ENCODE data around the gene GP5.

The GP5 gene

DNA sequence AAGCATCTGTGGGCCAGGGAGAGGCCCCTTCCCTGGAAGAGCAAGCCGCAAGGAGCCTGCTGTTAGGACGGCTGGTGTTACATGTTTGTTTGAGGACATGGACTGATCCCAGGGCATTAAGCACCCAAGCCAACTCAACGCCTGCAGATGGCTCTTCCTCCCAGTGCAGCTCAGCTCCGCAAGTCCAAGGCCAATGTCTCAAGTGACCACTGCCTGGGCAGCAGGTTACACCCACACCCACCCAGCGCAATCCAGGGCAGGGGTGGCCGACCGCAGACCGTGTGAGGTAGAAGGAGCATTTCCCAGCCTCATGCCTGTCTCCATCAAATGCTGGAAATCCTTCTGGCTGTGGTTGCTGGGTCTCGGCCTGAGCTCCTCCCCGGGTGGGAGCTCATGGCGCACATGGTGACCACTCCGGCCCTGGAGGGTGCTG lies 14.5 kb downstream of the GP5 start:
- DNase-seq (ENCODE audit: low read depth): no peak
- TF ChIP-seq, protein P1, sequence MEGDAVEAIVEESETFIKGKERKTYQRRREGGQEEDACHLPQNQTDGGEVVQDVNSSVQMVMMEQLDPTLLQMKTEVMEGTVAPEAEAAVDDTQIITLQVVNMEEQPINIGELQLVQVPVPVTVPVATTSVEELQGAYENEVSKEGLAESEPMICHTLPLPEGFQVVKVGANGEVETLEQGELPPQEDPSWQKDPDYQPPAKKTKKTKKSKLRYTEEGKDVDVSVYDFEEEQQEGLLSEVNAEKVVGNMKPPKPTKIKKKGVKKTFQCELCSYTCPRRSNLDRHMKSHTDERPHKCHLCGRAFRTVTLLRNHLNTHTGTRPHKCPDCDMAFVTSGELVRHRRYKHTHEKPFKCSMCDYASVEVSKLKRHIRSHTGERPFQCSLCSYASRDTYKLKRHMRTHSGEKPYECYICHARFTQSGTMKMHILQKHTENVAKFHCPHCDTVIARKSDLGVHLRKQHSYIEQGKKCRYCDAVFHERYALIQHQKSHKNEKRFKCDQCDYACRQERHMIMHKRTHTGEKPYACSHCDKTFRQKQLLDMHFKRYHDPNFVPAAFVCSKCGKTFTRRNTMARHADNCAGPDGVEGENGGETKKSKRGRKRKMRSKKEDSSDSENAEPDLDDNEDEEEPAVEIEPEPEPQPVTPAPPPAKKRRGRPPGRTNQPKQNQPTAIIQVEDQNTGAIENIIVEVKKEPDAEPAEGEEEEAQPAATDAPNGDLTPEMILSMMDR (IDR thresholded peaks at IDR 0.05; ENCODE audit: insufficient read depth, low read depth, low read length, missing control alignments): no peak
- H3K4me3 ChIP-seq (ENCODE audit: low read depth, low read length): no peak overlapping the region

DNA sequence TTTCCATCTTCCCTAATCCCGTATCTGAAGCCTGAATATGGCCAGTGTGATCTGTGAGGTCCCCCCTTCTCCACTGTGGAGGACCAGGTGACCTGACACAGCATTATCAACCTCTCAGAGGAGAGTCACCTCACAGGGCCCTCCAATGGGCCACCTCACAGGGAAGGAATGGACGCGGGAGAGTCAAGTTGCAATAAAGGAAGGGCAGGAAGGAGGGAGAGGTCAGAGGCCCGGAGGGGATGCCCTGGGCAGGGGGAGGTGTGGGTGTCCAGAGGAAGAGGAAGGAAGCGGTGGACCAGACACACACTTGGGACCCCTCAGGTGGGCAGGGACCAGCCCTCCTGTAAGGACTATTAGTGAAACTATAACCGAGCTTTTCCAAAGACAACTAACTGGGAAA lies 14.9 kb downstream of the GP5 start:
- H3K4me3 ChIP-seq (ENCODE audit: low read depth, low read length): no peak overlapping the region
- no peak for DNase-seq (ENCODE audit: low read depth)
- TF ChIP-seq, protein P1 (IDR thresholded peaks at IDR 0.05; ENCODE audit: insufficient read depth, low read depth, low read length, missing control alignments): no peak

DNA sequence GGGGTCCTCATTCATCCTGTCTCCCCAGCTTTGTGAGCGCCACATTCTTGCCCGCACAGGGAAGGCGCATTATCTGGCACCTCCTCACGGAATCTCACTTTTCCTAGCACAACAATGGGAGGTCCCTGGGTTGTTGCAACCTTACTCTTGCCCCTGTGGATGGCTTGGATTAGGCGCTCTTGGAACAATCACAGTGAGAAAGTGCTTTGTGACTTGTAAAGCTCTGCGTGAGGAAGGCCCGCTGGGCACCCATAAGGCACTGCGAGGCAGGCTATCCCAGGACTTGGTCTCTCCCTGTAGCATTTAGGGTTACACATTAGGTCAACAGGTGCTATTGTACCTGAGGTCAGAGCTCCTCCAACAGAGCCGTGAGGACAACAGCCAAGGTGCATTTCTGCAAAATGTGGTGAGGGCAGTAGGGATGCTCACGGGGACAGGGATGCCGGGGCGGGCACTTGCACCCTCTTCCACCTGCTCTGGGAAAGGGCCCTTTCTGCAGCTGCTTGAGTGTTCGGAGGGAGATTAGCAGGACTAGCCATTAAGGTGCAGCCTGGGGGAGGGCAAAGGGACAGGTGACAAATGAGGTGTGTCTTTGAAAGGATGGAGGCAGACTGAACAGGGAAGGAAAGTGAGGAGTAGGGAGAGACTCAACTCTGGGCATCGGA lies 15.7 kb downstream of the GP5 start:
- no peak overlapping the region for H3K4me3 ChIP-seq (ENCODE audit: low read depth, low read length)
- no peak for DNase-seq (ENCODE audit: low read depth)
- TF ChIP-seq, protein P1 (IDR thresholded peaks at IDR 0.05; ENCODE audit: insufficient read depth, low read depth, low read length, missing control alignments): no peak

DNA sequence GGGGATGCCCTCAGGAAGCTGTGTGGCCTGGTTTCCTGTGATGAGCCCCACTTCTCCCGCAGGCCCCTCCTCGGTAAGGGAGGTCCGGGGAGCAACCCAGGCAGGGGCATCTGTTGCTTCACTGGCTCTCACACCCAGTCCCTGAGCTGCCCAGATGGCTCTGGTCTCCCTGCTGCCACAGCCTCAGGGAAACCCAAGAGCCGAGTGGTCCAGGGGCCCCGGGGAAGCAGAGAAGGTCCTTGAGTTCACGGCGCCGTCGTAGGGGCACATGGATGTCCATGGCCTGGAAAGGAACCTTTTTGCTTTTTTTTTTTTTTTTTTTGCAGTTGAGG lies 16.2 kb downstream of the GP5 start:
- H3K4me3 ChIP-seq (ENCODE audit: low read depth, low read length): no peak overlapping the region
- no peak for DNase-seq (ENCODE audit: low read depth)
- TF ChIP-seq, protein P1 (IDR thresholded peaks at IDR 0.05; ENCODE audit: insufficient read depth, low read depth, low read length, missing control alignments): no peak

DNA sequence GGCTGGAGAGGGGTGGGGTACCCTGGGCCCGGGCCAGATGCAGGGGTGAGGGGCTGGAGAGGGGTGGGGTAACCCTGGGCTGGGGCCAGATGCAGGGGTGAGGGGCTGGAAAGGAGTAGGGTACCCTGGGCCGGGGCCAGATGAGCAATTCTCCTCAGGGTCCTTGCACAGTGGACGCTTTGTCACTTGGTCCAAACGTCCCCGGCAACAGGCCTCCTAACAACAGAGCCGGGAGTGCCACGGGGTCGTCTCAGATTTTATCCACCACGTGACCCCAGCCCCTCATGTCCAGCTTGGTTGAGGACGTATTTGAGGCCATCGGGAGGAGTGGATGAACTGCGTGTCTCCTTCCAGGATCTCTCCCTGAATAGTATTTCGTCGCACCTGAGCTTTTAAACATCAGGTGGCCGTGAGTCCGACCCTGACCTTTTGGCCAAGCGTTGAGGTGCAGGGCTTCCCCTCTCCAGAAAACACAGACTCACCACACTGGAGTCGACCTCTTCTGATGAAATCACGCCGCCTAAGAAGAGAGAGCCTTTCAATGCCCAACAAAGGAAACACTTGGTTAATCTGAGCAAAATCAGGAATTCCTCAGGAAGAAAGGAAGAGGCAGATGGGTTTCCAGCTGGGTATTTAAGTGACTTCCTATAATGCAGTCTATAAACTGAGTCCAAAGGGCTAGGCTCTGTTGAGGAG lies 16.7 kb downstream of the GP5 start:
- H3K4me3 ChIP-seq (ENCODE audit: low read depth, low read length): no peak overlapping the region
- no peak for DNase-seq (ENCODE audit: low read depth)
- TF ChIP-seq, protein P1 (IDR thresholded peaks at IDR 0.05; ENCODE audit: insufficient read depth, low read depth, low read length, missing control alignments): no peak

DNA sequence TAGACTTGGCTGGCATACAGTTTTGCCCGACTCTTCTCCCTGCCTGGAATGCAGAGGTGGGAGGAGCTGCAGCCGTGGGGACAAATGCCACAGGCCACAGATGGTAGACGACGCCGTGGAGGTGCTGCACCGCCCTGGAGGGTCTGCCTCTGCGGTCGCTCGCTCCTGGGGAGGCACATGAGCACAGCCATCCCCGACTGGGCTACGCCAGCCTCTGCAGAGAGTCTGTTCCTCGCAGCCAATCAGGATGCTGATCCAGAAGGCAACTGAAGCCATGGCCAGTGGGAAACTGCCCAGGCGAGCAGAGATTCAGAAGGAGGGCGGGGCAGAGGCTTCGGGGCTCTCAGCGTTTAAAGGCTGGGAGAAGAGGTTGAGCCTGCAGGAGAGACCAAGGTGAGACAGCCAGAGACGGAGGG lies 17.6 kb downstream of the GP5 start:
- TF ChIP-seq, protein P1 (IDR thresholded peaks at IDR 0.05; ENCODE audit: insufficient read depth, low read depth, low read length, missing control alignments): no peak
- no peak for DNase-seq (ENCODE audit: low read depth)
- H3K4me3 ChIP-seq (ENCODE audit: low read depth, low read length): no peak overlapping the region
